ENCODE measurements around the gene CDK12.
A peak's percentile ranks its signal among the peaks of the same experiment; 100 is the strongest.
"Not testable (repeated sequence)": the region's sequence is repeated elsewhere in the genome, so short reads cannot be mapped to it uniquely, and the experiment has no call there.

The CDK12 gene

DNA sequence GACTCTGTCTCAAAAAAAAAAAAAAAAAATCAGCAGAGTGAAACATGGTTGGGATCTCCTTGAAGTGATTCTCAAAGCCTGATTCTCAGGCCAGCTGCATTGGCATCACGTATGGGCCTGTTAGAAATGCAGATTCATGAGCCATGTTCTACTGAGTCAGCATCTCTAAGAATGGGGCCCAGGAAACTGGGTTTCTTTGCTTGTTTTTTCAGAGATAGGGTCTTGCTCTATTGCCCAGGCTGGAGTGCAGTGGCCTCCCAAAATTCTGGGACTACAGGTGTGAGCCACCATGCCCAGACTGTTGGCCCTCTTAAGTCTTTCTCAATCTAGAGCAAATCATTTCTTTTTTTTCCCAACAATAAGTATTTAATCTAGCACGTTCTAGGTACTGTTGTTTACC is 47.7 kb downstream of the CDK12 start:
- no peak for DNase-seq

DNA sequence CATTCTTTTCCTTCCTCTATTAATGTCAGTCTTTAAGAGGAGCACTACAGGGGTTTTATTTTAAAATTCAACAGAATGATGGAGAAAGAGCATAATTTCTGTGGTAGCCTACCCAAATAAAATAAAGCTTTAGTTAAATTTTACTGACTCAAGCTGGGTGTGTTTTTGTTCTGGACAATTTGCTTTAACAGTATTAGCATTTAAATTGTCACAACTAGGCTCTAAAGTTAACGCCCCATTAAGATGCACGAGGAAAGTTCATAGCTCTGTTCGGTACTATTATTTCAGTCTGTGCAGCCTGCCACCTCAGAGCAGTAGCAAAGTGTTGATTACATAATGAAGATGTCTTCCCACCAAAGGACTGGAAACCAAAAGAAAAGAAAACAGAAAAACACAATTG is 52.0 kb downstream of the CDK12 start:
- DNase-seq, result no peak

DNA sequence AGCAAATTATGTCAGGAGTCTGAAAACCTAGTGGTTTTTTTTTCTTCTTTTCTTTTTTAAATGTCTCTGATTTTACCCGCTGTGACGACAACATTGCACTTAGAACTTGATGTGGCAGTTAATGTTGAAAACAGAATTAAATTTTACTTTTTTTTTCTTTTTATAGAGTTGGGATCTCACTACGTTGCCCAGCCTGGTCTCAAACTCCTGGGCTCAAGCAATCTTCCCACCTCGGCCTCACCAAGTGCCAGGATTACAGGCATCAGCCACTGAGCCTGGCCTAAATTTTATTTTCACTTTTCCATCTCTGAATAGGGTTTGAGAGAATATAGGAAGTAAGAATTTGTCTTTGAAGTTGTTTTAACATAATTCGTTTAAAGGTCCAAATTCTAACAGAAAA is 52.6 kb downstream of the CDK12 start:
- DNase-seq, result no peak

DNA sequence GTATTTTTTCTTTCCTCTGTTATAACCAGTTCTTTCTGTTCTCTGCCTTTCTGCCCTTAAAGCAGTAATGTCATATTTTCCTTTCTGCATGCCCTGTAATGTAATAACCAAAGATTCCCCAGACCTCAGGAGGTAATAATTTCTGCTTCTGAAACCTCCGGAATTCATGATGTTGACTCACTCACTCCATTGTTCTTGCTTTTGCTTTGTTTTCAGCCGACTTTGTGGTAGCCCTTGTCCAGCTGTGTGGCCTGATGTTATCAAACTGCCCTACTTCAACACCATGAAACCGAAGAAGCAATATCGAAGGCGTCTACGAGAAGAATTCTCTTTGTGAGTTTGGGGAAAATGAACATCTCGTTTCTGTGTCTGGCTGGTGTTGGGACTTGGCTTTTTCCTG is 55.9 kb downstream of the CDK12 start:
- no peak for DNase-seq

DNA sequence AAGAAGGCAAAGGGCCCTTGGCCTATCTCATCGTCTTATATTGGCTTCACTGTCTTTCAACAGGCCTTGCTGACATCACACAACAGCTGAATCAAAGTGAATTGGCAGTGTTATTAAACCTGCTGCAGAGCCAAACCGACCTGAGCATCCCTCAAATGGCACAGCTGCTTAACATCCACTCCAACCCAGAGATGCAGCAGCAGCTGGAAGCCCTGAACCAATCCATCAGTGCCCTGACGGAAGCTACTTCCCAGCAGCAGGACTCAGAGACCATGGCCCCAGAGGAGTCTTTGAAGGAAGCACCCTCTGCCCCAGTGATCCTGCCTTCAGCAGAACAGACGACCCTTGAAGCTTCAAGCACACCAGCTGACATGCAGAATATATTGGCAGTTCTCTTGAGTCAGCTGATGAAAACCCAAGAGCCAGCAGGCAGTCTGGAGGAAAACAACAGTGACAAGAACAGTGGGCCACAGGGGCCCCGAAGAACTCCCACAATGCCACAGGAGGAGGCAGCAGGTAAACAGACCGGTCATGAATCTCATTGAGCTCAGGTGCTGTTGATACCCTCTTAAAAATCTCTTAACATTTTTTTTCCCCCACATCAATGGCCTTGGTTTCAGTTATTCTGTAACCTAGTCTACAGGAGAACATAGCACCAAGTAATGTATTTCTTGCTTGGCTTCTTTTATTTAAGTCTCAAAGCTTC is 64.7 kb downstream of the CDK12 start:
- DNase-seq, result no peak

DNA sequence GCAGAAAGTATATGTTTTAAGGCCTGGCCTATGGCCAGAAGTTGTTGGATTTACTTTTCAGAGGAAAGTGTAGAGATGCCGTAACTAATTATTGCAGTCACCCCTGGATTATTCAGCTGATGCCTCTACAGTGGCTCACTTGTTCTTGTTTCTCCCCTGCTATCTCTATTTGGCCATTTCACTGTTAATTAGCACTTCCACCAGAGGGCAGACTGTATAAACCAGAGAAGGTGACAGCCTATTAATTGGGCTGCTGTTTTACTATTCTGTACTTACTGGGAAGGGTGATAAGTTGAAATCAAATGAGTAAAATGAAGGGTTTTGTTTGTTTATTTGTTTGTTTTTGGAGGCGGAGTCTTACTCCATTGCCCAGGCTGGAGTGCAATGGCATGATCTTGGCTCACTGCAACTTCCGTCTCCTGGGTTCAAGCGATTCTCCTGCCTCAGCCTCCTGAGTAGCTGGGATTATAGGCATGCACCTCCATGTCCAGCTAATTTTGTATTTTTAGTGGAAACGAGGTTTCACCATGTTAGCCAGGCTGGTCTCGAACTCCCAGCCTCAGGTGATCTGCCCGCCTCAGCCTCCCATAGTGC is 66.0 kb downstream of the CDK12 start:
- DNase-seq, result no peak

DNA sequence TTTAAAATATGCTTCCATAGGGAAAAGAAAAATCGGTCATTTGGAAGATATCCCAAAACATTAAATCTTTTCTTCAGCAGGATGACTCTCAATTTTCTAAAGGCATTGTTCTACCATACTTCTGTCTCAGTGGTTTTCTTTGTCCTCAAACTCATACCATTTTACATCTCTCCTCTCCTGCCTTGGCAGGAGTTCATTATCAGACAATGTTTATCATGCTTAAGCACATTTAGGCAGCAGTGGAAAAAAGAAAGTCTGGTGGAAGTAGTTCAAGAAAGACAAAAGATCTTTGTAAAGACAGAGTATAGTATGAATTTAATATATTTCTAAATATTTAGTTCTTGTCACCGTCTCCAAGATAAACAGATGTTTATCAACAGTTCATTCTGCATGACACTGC is 68.2 kb downstream of the CDK12 start:
- DNase-seq, result no peak

DNA sequence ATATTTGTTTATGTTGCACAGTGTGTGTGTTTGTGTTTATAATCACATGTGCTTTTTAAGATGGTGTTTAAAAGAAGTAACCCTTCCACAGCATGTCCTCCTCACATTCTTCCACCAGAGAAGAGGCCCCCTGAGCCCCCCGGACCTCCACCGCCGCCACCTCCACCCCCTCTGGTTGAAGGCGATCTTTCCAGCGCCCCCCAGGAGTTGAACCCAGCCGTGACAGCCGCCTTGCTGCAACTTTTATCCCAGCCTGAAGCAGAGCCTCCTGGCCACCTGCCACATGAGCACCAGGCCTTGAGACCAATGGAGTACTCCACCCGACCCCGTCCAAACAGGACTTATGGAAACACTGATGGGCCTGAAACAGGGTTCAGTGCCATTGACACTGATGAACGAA is 69.2 kb downstream of the CDK12 start:
- no peak for DNase-seq

DNA sequence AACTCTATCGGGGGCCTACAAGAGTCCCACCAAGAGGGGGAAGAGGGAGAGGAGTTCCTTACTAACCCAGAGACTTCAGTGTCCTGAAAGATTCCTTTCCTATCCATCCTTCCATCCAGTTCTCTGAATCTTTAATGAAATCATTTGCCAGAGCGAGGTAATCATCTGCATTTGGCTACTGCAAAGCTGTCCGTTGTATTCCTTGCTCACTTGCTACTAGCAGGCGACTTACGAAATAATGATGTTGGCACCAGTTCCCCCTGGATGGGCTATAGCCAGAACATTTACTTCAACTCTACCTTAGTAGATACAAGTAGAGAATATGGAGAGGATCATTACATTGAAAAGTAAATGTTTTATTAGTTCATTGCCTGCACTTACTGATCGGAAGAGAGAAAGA is 70.0 kb downstream of the CDK12 start:
- DNase-seq, result no peak

DNA sequence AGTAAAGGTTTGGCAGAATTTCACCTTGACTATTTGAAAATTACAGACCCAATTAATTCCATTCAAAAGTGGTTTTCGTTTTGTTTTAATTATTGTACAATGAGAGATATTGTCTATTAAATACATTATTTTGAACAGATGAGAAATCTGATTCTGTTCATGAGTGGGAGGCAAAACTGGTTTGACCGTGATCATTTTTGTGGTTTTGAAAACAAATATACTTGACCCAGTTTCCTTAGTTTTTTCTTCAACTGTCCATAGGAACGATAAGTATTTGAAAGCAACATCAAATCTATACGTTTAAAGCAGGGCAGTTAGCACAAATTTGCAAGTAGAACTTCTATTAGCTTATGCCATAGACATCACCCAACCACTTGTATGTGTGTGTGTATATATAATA is 72.6 kb downstream of the CDK12 start:
- no peak for DNase-seq

DNA sequence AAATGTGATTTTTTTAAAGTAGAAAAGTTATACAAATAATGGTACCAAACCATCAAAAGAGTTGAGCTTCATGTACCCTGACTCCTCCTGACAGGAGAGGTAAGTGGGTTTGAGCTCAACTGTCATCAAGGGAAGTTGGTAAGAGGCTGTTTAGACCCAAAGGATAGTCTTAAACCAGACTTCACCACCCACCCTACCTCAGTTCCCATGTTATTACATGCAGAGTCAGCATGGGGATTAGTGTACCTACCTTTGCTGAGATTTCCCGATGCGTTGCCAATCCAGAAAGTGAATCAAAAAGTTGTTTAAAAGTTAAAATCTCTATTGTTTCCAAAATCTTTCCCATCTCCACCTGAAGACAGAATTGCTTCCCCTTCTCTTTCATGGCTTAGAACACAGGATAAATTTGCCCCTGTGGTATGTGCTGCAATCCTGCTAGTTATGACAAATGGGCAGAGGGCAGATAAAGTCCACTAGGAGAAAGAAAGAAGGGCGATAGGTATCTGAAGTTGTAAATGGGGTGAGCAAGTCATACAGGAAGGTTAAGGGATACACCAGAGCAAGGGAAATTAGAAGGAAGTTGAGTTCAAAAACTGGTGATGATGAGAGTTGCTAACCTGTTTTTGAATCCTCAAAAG is 73.6 kb downstream of the CDK12 start:
- DNase-seq, result no peak

DNA sequence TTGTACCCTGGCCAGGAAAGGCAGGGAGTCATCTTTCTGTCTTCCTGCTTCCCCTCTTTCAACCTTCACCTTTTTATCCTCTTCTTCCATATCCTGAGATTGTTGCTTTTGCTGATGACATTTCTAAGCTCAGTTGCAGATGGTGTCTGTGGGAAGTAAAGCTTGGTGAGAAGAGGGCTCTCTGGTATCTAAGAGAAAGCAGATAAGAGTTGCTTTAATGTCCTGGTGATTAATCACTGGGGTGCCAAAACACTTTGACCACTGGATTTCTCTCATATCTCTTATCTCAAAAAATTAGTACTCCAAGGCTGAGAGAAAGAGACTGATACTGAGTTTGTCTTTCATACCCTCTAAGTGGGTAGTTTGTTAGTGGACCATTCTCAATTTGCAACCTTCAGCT is 75.2 kb downstream of the CDK12 start:
- DNase-seq, result no peak

DNA sequence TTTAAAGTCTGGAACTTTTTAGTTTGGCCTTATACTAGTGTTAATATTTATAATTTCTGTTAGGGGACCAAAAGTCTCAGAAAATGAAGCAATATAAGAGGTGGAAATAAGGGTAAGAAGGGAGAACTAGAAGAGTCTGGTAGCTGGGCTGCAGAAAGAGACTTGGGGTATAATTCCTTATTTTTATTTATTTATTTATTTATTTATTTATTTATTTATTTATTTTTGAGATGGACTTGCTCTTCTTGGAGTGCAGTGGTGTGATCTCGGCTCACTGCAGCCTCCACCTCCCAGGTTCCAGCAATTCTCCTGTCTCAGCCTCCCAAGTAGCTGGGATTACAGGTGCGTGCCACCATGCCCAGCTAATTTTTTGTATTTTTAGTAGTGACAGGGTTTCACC is 76.1 kb downstream of the CDK12 start:
- DNase-seq, result not testable (repeated sequence)

DNA sequence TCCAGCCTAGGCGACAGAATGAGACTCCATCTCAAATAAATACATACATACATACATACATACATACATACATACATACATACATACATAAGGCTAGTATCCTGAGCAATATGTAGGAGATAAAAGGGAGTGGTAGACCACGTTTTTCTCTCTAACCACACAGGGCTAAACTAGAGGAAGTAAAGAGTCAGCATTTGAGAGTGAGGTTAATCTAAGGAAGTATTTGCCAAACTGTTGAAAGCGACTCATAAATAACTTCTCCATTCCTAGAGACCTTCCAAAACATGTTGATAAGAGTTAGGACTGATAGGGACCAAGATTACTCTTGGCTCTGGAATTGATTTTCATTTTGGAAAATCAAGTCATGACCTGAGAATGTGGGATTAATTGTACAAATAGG is 77.6 kb downstream of the CDK12 start:
- DNase-seq, result no peak

DNA sequence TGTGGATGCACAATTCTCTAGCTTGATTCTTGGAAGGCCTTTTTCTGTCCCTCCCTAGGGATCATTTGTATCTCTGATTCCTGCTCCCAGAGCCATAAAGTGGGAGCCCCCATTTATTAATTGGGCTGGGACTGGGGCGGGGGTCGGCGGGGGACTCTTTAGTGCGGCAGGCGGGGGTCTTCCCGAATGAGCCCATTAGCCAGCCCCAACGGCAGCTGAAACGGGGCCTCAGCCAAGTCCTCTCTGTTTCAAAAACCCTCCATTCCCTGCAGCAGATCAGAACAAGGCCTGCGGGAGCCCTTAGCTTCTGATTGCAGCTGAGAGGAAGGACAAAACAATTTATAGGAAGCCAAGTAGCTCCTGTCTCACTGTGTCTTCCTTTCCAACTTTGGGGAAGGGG is 79.3 kb downstream of the CDK12 start:
- DNase-seq, result no peak

DNA sequence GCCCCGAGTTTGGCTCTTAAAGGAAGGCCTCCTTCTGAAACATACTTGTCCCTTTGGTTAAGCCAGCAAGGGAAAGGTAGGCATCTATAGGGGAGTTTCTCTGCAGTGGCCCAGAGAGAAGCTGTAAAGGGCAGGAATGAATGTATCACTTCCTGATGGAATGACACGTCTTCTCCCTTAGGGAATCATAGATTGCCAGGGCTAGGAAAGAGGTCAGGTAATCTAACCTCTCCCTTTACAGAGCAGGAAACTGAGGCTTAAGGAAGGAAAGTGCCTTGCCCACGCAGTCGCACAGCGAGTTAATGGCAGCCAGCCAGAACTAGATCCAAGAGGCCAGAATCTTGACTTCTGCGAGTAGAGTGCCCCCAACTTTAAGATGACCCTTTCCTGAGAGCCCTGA is 80.4 kb downstream of the CDK12 start:
- DNase-seq, result no peak

DNA sequence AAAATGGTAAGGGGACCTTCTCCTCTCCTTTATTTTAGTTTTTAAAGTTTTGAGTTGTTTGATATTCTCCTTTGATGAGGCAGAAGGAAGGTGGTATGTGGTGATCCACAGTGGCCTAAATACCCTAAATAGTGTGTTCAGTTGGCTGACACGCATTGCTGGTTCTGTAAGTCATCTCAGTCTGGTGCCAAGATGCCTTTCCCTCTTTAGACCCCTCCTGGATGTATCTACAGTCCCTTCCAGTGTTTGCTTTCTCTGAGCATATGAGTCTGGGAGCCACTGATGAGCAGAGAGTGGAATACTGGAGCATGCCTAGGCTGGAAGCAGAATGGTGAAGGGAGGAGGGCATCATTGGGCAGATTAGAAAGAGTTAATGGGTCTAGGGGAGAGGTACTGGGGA is 81.9 kb downstream of the CDK12 start:
- no peak for DNase-seq

DNA sequence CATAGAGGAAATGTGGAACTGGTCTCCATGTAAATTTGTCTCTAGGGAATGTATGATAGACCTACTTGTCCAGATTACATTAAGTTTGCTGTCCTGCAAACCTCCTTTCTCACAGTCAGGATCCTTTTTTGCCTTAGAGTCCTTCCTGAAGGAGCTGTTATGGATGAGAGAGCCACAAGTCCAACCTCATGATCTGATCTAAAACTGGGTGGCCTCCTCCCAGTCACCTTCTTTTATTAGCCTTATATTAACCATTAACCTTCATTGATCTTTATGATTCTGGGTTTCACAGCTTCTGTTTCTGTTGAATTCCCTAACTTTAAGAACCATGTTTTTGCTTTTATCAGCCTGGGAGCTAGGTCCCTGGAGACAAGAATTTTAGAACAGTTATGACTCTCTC is 82.4 kb downstream of the CDK12 start:
- no peak for DNase-seq

DNA sequence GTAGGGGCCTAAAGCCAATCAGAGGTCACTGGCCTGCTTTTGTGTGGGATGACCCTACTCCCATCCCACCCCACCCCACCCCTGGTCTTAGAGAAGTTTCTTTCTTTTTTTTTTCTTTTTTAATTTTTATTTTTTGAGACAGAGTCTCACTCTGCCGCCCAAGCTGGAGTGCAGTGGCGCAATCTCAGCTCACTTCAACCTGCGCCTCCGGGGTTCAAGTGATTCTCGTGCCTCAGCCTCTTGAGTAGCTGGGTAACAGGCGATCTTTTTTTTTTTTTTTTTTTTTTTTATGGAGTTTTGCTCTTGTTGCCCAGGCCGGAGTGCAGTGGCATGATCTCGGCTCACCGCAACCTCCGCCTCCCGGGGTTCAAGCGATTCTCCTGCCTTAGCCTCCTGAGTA is 83.1 kb downstream of the CDK12 start:
- not testable (repeated sequence) for DNase-seq

DNA sequence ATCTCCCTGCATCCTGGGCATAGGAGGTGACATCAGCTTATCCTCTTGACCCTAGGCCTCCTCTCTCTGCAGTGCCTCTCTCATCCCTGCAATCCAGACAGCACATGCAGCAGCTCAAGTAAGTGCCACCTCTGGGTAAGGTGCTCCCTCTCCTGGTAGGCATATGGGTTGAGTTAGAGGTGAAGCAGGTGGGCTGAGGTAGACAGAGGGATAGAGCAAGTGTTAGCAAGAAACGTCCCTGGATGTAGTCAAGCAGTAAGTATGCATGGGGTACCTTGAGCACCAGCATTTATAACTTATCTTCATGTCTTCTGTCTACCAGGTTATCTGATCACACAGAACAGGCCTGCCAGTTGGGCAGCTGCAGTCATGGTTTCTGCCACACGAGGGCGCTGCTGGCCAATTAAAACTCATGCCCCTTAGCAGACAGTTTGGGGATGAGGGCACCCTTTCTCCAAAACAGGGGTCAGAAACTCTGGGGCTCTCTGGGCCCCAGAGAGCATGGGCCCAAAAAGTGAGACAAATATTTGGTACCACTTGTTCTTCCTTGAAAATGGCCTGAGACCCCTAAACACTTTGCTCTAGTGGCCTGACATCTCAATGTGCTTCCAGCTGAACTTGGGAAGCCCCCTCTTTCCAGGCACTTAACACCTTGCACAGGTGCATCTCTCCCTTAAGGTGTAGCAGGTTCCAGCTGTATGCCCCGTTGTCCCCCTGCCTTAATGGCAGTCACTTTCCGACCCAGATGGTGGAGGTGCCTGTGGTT is 86.6 kb downstream of the CDK12 start:
- peak; percentile 50 for DNase-seq

DNA sequence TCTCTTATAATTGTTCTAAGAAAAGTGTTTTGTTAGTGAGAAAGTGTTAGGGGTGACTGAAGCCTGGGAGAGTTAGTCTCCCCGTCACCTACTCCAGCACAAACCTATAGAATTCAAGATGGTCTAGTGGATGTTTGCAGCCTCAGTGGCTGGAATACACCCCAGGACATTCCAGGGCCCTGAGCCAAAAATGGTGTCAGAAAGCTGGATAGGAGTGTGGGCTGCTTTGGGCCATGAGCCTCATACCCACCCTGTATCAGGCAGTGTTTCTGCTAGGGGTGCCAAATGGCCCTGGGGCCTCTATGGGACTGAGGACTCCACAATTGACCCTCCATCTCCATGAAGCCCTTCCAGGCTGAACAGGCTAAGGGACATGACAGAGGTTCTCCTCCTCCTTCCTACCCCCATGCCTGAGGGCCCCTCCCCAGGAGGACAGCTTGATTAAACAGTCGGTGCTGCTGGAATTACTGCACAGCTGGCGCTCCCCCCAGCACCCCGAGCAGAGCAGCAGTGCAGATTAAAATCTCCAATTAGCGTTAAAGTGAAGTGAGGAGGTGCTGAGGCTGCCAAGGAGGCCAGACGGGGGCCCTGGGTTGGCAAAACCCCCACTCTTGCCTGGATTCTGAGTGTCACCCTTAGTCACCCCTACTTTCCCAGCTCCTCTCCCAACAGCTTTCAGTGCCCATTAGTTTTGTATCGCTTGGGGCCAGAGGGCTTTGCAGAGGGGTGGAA is 87.4 kb downstream of the CDK12 start:
- no peak for DNase-seq

DNA sequence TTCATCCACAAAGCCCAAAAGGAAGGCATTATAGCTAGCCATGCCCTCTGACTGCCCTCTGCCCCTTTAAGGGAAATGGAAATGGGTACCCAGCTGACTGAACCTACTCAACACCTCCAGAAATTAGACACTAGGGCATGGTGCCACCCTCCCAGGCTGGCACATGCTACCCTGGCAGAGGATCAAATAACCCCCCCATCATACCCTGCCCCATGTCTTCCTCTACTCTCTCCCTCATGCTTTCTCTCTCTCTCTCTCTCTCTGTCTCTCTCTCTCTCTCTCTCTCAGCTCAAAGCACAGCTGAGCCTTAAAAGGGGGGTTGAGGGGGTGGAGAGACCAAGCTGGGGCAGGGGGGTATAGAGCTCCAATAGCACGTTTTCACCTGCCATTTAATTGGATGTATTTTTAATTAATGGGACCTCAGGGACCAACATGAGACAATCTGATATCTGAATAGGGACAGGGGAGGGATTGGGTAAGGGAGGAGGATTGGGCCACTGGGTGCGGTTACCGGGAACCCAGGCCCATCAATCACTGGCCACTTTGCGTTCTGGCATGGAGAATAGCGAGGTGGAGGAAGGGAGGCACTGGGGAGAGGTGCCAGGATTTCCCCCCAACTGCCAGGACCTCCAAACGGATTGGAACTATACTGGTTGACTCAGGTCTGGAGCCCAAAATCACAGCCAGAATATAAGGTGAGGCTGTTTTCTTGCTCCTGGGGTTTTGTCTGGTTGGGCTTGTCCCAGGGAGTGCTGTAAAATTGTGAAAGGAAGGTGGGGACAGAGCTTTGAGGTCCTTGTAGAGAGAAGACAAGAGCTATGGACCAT is 88.7 kb downstream of the CDK12 start:
- no peak for DNase-seq

Measured in NCI-H774 (cell line).